ENCODE measurements around the gene NEK7. TPM values are rescaled to one million over a fixed set of nuclear protein-coding genes. Genes with fewer than 3 reads are reported as not detected.
A peak's percentile ranks its signal among the peaks of the same experiment; 100 is the strongest.

NEK7 gene
- total RNA-seq, 1 donor, result 376 TPM

- peaks cover 52% of the 10 kb centered on the region for H3K79me2 ChIP-seq (ENCODE audit: insufficient read depth, low read length)
Observed at GRCh38 chr1:198254521-198254920, 97.7 kb downstream of the NEK7 start.

GRCh38 chr1:198254948-198255347 is 98.2 kb downstream of the NEK7 start:
- Histone ChIP-seq H3K27me3 (ENCODE audit: insufficient read depth, low read length) (no peaks in the 10 kb centered on the region), H3K4me2 (ENCODE audit: insufficient read depth, low read length) (peak overlapping the region; percentile 46), H3K4me1 (ENCODE audit: insufficient read depth, low read length) (peaks cover 69% of the 10 kb centered on the region), H4K20me1 (ENCODE audit: insufficient read depth, low read length) (no peaks in the 10 kb centered on the region), H3K9me3 (ENCODE audit: low read depth, low read length) (no peaks in the 10 kb centered on the region), H3K79me2 (ENCODE audit: insufficient read depth, low read length) (peaks cover 56% of the 10 kb centered on the region), H3K27ac (ENCODE audit: low read depth, low read length) (no peak overlapping the region), H3K4me3 (ENCODE audit: insufficient read depth, low read length) (no peak overlapping the region), H2AFZ (ENCODE audit: low read length) (no peak overlapping the region), H3K36me3 (ENCODE audit: insufficient read depth, low read length) (peaks cover 8% of the 10 kb centered on the region)
- no peak for DNase-seq (ENCODE audit: insufficient read length, low spot score, missing footprints)
- TF ChIP-seq CTCF (IDR thresholded peaks at IDR 0.05; ENCODE audit: extremely low read depth, low read depth, low read length), result no peak

More at GRCh38 chr1:198254521-198254920, 97.7 kb downstream of the NEK7 start:
- Histone ChIP-seq H4K20me1 (ENCODE audit: insufficient read depth, low read length) (no peaks in the 10 kb centered on the region), H3K9me3 (ENCODE audit: low read depth, low read length) (no peaks in the 10 kb centered on the region), H3K4me1 (ENCODE audit: insufficient read depth, low read length) (peaks cover 65% of the 10 kb centered on the region), H3K27ac (ENCODE audit: low read depth, low read length) (peak overlapping the region; percentile 56), H3K27me3 (ENCODE audit: insufficient read depth, low read length) (no peaks in the 10 kb centered on the region), H3K4me3 (ENCODE audit: insufficient read depth, low read length) (no peak overlapping the region), H3K4me2 (ENCODE audit: insufficient read depth, low read length) (peak overlapping the region; percentile 46), H2AFZ (ENCODE audit: low read length) (no peak overlapping the region), H3K36me3 (ENCODE audit: insufficient read depth, low read length) (peaks cover 8% of the 10 kb centered on the region)
- DNase-seq (ENCODE audit: insufficient read length, low spot score, missing footprints), result no peak
- TF ChIP-seq CTCF (IDR thresholded peaks at IDR 0.05; ENCODE audit: extremely low read depth, low read depth, low read length), result peak; percentile 15

- no peaks in the 10 kb centered on the region for H3K9me3 ChIP-seq (ENCODE audit: low read depth, low read length)
- H2AFZ ChIP-seq (ENCODE audit: low read length), result no peak overlapping the region
- no peak for DNase-seq (ENCODE audit: insufficient read length, low spot score, missing footprints)
- no peak for TF ChIP-seq CTCF (IDR thresholded peaks at IDR 0.05; ENCODE audit: extremely low read depth, low read depth, low read length)
- H3K4me2 ChIP-seq (ENCODE audit: insufficient read depth, low read length), result no peak overlapping the region
- H3K36me3 ChIP-seq (ENCODE audit: insufficient read depth, low read length), result peaks cover 8% of the 10 kb centered on the region
- H3K27ac ChIP-seq (ENCODE audit: low read depth, low read length), result no peak overlapping the region
- H3K4me3 ChIP-seq (ENCODE audit: insufficient read depth, low read length), result no peak overlapping the region
- H3K4me1 ChIP-seq (ENCODE audit: insufficient read depth, low read length), result peaks cover 76% of the 10 kb centered on the region
- no peaks in the 10 kb centered on the region for H3K27me3 ChIP-seq (ENCODE audit: insufficient read depth, low read length)
- peaks cover 63% of the 10 kb centered on the region for H3K79me2 ChIP-seq (ENCODE audit: insufficient read depth, low read length)
- no peaks in the 10 kb centered on the region for H4K20me1 ChIP-seq (ENCODE audit: insufficient read depth, low read length)
Observed at GRCh38 chr1:198255784-198256183, 99.0 kb downstream of the NEK7 start.

GRCh38 chr1:198258491-198258890 is 101.7 kb downstream of the NEK7 start:
- Histone ChIP-seq H3K27me3 (ENCODE audit: insufficient read depth, low read length) (no peaks in the 10 kb centered on the region), H3K4me2 (ENCODE audit: insufficient read depth, low read length) (peak overlapping the region; percentile 71), H3K4me3 (ENCODE audit: insufficient read depth, low read length) (peak overlapping the region; percentile 6), H3K79me2 (ENCODE audit: insufficient read depth, low read length) (peaks cover 76% of the 10 kb centered on the region), H3K36me3 (ENCODE audit: insufficient read depth, low read length) (peaks cover 8% of the 10 kb centered on the region), H4K20me1 (ENCODE audit: insufficient read depth, low read length) (no peaks in the 10 kb centered on the region), H3K9me3 (ENCODE audit: low read depth, low read length) (no peaks in the 10 kb centered on the region), H2AFZ (ENCODE audit: low read length) (no peak overlapping the region), H3K27ac (ENCODE audit: low read depth, low read length) (peak overlapping the region; percentile 88), H3K4me1 (ENCODE audit: insufficient read depth, low read length) (peaks cover 66% of the 10 kb centered on the region)
- TF ChIP-seq CTCF (IDR thresholded peaks at IDR 0.05; ENCODE audit: extremely low read depth, low read depth, low read length), result no peak
- DNase-seq (ENCODE audit: insufficient read length, low spot score, missing footprints), result peak; percentile 32
